CD4-positive, alpha-beta T cell treated with Interleukin-10 for 1 hour (primary cell): ENCODE measurements around the gene RNF130.
"Not testable (repeated sequence)": the region's sequence is repeated elsewhere in the genome, so short reads cannot be mapped to it uniquely, and the experiment has no call there.

ENCODE experiments used
- DNase-seq: peaks from one replicate; pipeline ENCODE4 v3.0.0-alpha.2; 2020

The RNF130 gene

DNA sequence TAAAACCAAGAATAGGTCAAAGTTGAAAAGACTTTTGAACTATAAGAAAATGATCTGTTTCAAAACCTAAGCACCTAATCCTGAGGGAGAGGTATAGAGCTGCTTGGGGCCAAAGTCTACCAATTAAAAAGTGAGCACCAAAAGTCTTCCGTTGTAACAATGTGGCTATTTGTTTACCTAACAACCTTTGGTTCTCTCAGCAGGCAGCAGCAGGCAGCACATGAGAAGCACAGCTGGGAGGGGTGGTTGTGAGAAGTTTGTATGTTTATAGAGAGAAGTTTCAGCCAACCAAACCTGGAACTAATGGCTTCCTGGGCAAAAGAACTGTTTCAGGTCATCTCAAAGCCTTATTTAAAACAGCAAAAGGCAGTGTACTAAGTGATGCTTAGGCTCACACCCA, 104.1 kb downstream of the RNF130 start:
- DNase-seq, result no peak

DNA sequence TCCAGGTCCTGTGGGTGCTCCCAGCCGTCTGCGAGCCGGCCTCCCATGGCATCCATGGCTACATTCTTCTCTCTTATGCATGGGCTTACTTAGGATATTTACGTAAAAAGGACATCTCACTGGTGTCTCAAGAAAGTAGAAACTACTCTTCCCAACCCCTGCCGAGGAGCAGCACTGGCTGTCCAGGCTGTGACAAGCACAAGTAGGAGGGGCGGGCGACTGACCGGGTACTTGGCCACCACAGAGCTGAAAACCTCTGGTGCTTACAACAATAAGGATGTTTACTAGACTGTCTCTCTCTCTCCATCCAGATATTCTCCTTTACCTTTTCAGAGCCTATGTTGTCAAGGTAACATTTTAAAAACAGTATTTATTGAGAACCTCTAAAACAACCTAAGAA, 107.5 kb downstream of the RNF130 start:
- DNase-seq, result no peak

DNA sequence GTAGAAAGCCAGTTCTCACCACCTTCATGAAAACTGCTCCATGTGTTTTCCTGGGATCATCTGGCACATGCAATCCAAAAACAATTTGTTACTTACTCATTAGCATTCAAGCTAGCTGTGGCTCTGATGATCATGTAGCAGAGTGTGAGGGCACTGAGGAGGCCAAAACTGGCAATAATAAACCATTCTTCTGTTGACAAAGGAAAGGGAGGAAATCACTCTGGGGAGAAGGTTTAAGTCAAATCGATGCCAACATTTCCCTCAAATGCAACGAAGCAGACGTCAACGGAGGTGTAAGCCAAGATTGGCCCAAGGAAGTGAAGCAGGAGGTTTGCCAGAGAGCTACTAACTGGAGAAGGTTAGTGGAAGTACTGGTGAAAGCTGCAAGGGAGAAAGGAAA, 108.2 kb downstream of the RNF130 start:
- no peak for DNase-seq

DNA sequence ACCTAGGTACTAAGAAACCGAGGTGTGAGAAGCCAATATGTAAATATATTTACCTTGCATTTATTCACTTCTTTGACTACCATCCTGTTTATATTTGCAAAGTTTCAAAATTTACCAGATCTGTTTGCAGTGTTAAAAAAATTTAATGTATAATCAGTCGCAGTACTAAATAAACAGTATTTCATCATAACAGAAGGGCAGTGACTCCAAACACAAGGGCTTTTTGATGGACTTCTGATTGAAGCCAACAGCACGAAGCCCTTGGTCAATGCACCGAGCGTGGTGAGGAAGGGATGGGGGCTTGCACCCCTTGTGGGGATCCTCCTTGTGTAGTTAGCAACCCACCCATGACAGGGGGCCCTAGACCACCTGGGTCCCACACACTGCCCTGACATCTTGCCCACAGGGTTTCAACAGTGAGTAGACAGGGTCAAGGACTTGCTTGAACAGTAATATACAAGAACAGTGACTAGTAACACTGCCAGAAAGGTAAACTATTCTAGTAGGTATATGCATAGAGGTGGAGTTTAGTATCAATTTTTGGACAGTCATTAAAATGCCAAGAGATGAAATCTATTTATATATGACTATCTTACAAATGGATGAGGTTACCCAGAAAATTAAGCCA, 111.2 kb downstream of the RNF130 start:
- DNase-seq, result no peak

DNA sequence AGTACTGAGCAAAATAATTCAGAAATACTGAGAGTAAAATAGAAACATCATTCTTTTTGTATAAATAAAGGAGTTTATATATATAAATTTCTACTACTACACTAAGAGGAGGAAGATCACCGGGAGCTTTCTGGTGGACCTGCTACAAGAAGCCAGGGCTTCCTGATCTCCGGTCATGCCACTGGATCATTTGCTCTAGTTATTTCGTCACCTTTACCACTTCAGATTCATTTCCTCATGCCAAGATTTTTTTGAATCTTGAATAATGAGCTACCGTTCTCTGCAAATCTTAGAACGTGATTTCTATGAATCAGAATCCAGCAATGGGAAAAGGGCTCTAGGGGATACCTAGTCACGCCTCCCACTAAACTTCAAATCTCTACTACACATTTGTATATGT, 111.9 kb downstream of the RNF130 start:
- no peak for DNase-seq

DNA sequence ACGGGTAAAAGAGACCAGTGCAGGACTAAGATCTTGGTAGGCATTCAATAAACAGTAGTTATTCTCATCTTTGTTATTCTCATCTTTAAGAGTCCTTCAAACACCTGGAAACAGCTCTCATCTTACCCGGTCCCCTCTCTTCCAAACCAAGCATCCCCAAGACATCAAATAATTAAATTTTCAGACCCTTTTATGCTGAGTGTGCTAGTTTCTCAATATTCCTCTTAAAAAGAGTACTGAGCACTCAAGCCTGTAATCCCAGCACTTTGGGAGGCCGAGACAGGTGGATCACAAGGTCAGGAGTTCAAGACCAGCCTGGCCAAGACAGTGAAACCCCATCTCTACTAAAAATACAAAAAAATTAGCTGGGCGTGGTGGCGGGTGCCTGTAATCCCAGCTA, 112.4 kb downstream of the RNF130 start:
- DNase-seq, result not testable (repeated sequence)

DNA sequence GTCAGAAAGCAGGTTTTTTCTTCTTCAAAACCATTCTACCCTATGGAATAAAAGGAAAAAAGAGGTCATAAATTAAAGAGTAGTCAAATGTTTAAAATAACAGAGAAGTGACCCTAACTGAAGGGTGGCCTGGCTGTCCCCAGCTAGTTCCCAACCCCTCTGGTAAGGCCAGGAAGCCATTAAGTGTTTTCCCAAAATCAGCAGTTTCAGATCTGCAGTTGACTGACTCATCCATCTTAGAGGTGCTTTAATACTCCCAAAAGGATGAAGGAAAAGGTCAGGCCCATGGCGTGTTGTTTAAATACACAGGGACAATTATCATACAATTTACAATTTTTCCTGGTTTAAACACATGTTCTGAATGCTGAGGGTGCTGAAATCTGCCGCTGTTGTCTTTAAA, 115.9 kb downstream of the RNF130 start:
- no peak for DNase-seq

DNA sequence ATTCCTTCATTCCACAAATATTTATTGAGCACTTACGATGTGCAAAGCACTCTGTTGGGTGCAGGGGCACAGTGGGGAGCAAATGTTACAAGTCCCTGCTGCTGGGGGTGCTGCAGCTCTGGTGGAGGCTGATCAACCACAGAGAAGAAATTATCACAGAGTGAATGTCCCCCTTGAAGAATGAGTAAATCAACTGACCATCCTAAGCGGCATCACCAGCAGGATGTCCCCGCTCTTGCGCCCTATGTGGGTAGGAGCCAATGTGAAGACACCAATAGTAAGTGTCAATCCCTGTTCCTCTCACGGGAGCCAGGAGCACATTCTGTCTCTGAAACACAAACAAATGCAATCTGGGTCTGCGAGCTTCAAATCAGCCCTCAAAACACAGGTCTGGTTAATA, 116.5 kb downstream of the RNF130 start:
- DNase-seq, result no peak

DNA sequence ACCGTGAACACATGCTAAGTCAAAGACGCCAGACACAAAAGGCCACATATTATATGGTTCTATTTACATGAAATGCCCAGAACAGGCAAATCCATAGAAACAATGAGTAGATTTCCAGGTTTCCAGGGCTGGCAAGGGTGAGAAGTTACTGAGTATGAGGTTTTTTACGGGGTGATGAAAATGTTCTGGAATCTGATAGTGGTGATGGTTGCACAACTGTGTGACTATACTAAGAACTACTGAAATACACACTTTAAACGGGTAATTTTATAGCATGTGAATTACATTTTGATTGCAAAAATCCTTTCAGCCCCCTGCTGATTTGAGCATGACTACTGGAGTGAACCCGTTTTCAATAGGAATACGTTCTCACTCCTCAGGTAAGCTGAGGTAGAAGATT, 117.1 kb downstream of the RNF130 start:
- no peak for DNase-seq

DNA sequence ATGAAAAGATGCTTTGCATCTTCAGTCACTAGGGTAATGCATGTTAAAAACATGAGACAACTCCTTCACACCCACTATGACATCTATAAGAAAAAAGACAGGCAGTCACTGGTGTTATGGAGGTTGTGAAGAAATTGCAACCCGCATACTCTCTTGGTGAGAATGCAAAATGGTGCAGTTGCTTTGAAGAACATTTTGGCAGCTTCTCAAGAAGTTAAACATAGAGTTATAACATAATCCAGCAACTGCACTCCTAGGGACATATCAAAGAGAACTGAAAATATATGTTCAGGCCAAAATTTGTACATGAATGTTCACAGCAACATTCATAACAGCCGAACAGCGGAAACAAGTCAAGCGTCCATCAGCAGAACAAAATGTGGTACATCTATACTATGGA, 117.6 kb downstream of the RNF130 start:
- DNase-seq, result no peak

DNA sequence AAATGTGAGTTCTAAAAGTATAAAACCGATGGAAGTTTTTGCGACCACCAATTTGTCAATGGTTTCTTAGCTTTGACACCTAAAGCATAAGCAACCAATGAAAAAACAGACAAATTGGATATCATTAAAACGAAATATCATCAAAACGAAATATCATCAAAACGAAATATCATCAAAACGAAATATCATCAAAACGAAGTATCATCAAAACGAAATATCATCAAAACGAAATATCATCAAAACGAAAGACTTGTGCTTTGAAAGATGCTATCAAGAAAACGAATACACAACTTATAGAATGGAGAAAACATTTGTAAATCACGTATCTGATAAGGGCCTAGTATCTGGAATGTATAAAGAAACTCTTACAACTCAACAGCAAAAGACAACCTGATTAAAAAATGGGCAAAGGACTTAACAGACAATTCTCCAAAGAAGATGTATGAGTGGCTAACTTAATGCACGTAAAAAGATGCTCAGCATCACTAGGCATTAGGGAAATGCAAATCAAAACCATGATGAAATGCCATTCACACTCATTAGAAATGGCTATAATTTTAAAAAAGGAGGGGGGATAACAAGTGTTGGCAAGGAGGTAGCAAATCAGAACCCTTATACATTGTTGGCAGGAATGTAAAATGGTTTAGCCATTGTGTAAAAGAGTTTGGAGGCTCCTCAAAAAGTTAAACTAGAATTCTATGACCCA, 134.4 kb downstream of the RNF130 start:
- no peak for DNase-seq

DNA sequence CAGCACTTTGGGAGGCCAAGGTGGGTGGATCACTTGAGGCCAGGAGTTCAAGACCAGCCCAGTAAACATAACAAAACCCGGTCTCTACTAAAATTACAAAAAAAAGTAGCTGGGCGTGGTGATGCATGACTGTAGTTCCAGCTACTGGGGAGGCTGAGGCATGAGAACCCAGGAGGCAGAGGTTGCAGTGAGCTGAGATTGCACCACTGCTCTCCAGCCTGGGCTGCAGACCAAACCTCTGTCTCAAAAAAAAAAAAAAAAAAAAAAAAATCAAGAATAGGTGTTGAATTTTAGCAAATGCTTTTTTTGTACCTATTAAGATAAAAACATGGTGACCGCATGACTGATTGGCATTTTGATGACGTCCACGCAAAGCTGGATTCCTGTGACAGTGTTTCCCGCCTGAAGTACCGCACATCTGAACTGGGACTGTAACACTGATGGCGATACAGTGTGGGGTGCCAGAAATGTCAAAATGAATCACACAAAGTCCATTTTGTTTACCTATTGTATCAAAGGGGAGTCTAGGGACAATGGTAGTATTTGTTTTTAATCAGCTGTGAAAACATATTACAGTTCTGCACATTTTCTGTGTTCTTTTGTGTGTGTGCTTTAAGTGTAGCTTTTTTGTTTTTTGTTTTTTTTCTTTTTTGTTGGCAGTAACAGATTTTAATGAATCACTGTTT, 140.6 kb downstream of the RNF130 start:
- no peak for DNase-seq

DNA sequence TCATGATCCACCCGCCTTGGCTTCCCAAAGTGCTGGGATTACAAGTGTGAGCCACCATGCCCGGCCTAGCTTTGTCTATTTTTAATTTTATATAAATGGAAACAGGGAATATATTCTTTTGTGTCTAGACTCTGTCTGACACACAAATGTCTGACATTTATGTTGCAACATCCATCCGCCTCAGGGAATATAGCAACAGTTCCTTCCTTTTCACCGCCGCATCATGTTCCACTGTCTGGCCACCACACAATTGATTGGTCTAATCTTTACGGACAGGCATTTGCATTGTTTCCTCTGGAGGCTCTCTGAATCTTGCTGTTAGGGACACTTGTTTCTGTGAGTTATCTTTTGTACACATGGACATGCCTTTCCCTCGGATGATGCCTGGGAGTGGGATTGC, 143.7 kb downstream of the RNF130 start:
- DNase-seq, result no peak

DNA sequence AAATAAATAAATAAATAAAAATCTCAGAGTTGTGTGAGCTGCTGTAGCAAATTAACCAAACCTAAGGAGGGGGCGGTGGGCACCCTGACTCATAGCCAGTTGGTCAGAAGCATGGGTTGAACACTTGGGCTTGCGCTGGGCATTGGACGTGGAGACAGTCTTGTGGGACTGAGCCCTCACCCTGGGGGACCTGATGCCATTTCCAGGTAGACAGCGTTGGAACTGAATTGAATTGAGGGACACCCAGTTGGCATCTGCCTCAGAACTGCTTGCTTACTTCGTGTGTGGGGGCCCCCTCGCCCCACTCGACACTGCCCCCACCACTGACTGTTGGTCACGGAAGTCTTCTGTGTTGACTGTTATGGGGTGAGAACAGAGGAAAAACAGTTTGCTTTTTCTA, 144.9 kb downstream of the RNF130 start:
- no peak for DNase-seq

DNA sequence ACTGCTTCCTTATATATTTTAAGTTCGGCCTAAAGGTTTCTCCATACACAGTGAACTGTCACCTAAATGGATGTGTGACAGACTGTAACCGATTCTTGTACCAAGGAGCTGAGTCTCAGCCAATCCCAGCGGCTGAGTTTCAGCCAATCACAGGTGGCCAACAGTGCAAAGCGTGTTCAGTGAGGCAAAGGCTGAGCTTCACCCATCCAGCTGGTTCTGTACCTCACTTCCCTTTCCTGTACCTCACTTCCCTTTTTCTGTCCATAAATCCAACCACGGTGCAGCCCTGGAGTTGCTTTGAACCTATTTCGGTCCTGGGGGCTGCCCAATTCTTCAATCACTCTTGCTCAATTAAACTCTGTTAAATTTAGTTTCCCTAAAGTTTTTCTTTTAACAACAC, 148.1 kb downstream of the RNF130 start:
- DNase-seq, result no peak

DNA sequence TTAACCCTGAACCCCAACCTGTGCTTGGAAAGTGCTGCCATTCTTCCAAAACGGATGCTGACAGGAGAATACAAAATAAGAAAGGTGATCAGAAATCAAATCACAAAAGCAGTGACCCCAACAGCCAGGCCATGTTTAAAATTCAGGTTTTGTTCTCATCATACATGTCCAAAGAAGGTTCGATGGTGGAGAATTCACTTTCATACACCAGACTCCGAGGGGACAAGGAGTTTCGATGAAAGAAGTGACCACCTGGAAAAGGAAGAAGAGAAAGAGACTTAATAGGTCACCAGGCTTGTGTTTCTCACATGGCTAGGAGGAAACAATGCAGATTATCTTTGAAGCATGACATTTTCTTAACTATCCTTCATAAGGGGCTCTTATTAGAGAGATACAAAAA, 151.4 kb downstream of the RNF130 start:
- no peak for DNase-seq

DNA sequence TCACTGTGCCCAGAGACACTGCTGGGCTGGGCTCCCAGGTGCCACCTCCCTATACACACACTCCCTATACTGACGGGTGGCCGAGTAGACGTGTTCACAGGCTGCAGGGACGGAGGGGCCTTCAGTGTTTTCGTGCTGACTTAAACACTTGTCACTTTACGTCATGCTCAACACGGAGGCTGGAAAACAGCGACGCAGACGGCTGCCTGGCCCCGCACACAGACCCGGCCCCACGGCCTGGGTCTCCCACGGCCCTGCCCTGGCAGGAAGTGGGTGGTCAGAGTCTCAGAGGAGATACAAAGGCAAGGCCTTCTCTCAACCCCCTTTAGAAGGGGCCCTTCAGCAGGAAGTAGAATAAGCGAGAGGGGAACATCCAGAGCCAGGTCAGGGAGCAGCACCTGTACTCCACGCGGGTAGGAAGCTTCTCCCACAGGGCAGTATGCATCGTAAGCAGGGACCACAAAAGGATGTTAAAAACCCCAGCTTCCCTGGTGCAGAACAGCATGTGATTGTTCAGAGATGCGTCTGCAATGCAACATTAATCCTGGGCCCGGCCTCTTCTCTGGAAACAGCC, 152.0 kb downstream of the RNF130 start:
- DNase-seq, result no peak

DNA sequence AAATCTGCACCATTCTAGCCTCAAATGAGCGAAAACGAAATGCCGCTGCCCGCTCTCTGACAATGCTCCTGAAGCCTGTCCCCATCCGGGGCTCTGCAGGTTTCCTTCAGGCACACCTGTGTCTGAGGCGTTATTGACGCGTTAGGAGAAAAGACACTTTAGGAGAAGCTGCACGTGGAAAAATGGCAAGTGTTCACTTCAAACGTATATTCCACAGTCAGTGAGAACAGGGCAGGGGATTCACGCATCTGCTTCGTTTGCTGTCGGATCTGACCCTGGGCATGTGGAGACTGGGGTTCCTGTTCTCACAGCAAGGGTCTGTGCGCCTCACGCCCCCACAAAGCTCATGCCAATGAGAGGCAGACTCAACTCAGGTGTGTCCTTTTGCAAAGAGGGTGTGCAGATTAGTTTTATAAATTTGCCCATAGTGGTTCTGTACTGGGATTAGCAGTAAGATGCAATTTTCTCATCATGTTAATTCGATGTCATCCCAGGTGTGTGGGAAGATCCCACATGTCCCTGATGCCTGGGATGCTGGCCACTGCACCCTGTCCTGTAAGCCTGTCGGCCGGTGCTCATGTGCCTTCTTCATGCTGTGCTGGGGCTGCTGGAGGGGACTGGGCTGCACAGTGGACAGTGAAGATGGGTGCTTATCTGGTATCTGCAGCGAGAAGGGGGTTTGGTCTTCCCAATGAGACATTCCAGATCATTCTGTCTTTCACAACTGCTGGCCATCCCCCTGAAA, 152.6 kb downstream of the RNF130 start:
- no peak for DNase-seq

DNA sequence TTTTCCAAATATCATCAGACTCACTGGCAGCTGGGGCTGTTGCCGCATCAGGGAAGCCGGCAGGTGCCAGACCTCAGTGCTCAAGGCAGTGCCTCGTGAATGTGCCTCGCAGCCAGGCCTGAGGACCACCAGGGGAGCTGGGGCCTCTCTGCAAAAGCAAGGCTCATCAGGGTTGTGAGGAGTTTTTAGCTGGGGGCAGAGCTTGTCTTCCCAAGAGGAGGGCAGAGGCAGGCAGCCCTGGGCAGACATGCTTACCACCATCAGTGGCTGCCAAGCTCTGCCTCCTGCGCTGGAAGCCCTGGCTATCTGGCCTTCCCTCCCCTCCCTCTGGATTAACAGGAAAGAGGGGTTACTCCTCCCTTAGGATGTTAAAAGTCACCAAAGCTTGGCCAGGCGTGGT, 155.0 kb downstream of the RNF130 start:
- no peak for DNase-seq

DNA sequence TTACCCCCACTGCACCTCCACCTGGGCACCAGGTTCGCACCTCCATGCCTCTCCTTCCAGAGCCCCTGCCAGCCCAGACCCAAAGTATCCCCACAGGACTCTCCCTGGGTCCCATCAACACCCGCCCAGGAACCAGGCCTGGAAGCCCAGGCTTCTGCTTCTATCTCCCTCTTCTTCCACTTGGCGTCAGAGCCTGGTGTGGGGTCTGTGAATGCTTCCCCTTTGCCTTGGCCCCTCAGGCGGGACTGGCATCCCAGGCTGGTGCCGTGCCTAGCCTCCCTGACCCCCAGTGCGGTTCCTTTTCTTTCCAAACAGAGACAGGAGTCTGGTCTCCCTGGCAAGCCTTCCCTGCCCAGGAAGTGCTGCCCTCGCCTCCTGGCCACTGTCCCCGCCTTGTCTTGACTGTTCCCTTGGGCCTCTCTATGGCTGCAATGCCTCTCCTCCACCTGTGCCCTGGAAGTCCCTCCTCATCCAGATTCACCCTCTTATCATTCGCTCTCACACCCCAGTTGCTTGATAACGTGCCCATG, 156.1 kb downstream of the RNF130 start:
- DNase-seq, result no peak

DNA sequence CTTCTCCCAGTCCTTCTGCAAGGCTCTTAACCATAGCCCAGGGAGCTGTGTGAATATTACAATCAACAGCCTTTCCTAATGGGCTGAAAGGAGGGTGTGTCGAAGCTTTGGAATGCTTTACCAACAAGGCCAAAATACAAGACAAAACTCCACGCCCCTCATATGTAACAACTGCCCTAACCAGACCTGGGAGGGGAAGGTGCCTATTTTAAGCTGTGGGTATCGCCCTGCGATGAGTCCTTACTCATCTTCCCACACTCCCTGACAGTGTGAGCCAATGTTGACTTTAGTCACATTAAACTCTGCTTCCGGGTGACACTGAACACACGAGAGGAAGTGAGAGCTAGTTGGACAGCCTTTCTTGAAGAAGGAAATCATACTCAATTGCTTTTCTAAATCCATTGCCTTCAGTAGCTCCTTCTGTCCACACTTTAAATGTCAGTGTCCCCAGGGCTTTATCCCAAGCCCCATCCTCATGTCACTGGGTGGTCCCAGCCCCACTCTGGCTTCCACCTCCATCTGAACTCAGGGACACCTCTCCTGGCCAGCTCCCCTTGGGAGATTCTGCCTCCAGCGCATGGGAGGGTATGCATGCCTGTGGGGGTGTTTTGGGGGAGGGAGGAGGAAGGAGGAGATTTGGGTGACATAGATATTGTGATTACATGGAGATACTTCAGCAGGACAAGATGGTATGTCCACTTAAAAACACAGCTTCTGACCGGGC, 157.4 kb downstream of the RNF130 start:
- DNase-seq, result no peak

DNA sequence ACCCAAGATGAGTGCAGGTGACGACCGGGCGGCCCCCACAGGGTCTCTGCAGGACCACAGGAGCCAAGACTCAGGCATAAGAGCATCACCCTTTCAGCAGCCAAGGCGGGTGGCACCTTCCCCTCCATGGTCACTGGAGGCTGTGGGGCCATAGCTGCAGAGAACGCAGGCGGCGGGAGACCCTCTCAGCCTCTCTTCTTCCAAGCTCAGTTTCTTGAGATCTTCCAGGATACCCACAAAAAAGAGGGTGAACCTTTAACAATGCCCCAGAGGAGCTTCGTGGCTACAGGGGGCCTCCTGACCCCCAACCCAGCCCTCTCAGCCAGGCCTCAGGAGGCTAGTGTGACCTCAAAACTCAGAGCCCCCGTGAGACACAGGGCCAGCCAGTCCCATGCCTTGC, 158.1 kb downstream of the RNF130 start:
- no peak for DNase-seq
